ENCODE results near the gene SLC27A3. TPM values are rescaled to one million over a fixed set of nuclear protein-coding genes. Genes with fewer than 3 reads are reported as not detected.

SLC27A3 gene
- polyA plus RNA-seq (2011; rRNA removed) (18.2 and 25.4 TPM in 2 replicates), polyA minus RNA-seq (2011; rRNA and poly(A)+ RNA removed) (14.8 and 23.4 TPM in 2 replicates)

DNA sequence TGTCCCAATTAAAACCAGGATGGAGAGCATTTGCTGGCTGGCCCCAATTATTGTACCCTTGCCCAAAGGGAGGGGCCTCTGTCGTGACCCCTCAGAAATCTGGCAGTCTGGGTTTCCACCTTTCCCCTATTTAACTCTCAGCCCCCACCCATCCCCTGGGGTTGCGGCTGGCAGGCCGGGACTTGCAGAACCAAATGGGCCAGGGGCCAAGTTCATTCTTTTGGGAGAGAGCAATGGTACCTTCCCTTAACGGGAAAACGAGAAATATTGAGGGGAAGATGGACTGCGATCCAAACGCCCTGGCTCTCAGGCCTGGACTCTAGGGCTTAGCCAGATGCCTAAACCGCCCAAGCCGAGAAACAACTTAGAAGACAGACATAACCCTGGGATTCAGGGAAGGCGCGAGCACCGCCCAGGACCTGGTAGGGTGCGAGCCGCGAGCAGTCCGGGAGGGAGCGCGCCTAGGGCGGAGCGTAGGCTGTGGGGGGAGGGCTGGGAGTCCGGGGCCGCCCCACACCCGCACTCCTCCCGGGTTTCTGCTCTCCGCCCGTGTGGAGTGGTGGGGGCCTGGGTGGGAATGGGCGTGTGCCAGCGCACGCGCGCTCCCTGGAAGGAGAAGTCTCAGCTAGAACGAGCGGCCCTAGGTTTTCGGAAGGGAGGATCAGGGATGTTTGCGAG, at the start of gene SLC27A3:
TSS of gene SLC27A3 (plus strand) at position 628 of the 678 bp plus-strand sequence. CDS start 91 bp downstream, outside the sequence.
- ChIA-PET POLR2A (interaction anchor here (0.6 kb wide), 1 partner anchor 445 kb away, joined by 3 read pairs; a partner anchor contains a TSS), CTCF (interaction anchor here (0.9 to 1.2 kb wide), 3 partner anchors 98 to 212 kb away, joined by 3 to 7 read pairs (median 4); partner anchors contain the start of genes DENND4B and RAB13)

DNA sequence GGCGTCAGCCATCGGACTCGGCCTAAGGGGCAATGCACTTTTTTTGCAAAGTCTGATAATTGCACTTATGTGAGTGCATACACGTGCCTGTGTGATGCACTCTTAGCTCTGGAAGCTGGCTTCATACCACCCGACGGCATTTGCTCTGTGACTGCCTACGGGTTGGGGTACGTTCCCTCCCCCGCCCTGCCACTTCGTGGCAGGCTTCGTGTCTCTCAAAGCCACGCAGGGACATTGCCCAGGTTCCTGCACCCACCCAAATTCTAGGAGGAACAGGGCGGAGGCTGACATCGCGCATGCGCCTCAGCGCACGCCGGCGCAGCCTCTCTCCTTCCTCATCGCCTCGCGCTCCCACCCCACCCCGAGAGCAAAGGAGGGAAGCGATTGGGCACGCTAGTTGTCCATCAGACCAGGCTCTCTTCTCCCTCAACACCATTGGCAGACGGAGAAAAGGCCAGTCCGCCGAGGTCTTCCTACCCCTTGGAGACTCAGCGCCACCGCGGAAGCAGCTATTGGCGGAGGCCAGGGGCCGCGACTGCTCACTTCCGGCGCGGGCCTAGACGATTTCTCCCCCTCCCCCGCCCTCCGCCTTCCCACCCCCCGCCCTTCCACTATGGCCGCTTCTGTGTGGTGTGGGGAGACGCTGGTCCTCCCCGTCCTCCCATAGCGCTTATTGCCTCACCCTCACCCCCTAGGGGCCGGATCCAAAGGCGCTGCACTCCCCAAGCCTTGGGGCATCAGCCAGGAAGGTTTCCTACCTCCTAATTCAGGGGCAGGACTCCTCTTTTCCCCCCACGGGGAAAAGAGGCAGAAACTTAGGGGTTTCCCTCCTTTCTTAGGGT, 47.5 kb upstream of the SLC27A3 start, which contains the start of gene INTS3:
TSS of gene INTS3 (plus strand) at position 588 of the 842 bp plus-strand sequence. CDS start 585 bp downstream, outside the sequence.
- TF ChIP-seq, protein P1, sequence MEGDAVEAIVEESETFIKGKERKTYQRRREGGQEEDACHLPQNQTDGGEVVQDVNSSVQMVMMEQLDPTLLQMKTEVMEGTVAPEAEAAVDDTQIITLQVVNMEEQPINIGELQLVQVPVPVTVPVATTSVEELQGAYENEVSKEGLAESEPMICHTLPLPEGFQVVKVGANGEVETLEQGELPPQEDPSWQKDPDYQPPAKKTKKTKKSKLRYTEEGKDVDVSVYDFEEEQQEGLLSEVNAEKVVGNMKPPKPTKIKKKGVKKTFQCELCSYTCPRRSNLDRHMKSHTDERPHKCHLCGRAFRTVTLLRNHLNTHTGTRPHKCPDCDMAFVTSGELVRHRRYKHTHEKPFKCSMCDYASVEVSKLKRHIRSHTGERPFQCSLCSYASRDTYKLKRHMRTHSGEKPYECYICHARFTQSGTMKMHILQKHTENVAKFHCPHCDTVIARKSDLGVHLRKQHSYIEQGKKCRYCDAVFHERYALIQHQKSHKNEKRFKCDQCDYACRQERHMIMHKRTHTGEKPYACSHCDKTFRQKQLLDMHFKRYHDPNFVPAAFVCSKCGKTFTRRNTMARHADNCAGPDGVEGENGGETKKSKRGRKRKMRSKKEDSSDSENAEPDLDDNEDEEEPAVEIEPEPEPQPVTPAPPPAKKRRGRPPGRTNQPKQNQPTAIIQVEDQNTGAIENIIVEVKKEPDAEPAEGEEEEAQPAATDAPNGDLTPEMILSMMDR (IDR thresholded peaks at IDR 0.05; ENCODE audit: insufficient read depth, low read depth, low read length), result peak; percentile 10; the same call in 1 of the 2 replicates
- Histone ChIP-seq H3K4me3 (ENCODE audit: low read depth, low read length) (peak within 1 kb of the TSS; percentile 62), H3K27me3 (ENCODE audit: control insufficient read depth, insufficient read depth, low read length) (no peaks in the 10 kb centered on the region), H3K36me3 (ENCODE audit: control insufficient read depth, insufficient read depth, low read length) (no peaks in the 10 kb centered on the region)
- POLR2A ChIA-PET, result interaction anchor here (0.5 to 0.8 kb wide), 8 partner anchors 15 to 265 kb away, joined by 3 to 13 read pairs (median 5); no protein-coding TSS in a partner anchor
- peak; percentile 99 for DNase-seq (ENCODE audit: low read depth)
- CTCF ChIA-PET, result interaction anchor here (1.0 kb wide), 2 partner anchors 49 to 52 kb away, joined by 3 read pairs; partner anchors contain the start of gene NPR1

More for the DNA sequence above, at the start of gene SLC27A3:
- peaks cover 15% of the 10 kb centered on the region for H3K36me3 ChIP-seq (ENCODE audit: control insufficient read depth, insufficient read depth, low read length)
- no peaks in the 10 kb centered on the region for H3K27me3 ChIP-seq (ENCODE audit: control insufficient read depth, insufficient read depth, low read length)
- TF ChIP-seq, protein P1 (IDR thresholded peaks at IDR 0.05; ENCODE audit: insufficient read depth, low read depth, low read length), result no peak
- H3K4me3 ChIP-seq (ENCODE audit: low read depth, low read length), result peak within 1 kb of the TSS; percentile 62
- DNase-seq (ENCODE audit: low read depth), result no peak

GRCh38 chr1:153728305-153729066, 46.7 kb upstream of the SLC27A3 start:
- no peaks in the 10 kb centered on the region for H3K27me3 ChIP-seq (ENCODE audit: control insufficient read depth, insufficient read depth, low read length)
- no peak for DNase-seq (ENCODE audit: low read depth)

GRCh38 chr1:153730468-153730988, 44.7 kb upstream of the SLC27A3 start:
- Histone ChIP-seq H3K36me3 (ENCODE audit: control insufficient read depth, insufficient read depth, low read length) (no peaks in the 10 kb centered on the region), H3K4me3 (ENCODE audit: low read depth, low read length) (no peak overlapping the region), H3K27me3 (ENCODE audit: control insufficient read depth, insufficient read depth, low read length) (no peaks in the 10 kb centered on the region)
- no peak for DNase-seq (ENCODE audit: low read depth)
- POLR2A ChIA-PET, result no interaction called here
- CTCF ChIA-PET, result no interaction called here
- TF ChIP-seq, protein P1 (IDR thresholded peaks at IDR 0.05; ENCODE audit: insufficient read depth, low read depth, low read length), result no peak

More at GRCh38 chr1:153728305-153729066, 46.7 kb upstream of the SLC27A3 start:
- Histone ChIP-seq H3K36me3 (ENCODE audit: control insufficient read depth, insufficient read depth, low read length) (no peaks in the 10 kb centered on the region), H3K4me3 (ENCODE audit: low read depth, low read length) (peak overlapping the region; percentile 62)
- CTCF ChIA-PET, result interaction anchor here (1.0 kb wide), 2 partner anchors 50 to 52 kb away, joined by 3 read pairs; partner anchors contain the start of gene NPR1
- POLR2A ChIA-PET, result interaction anchor here (0.6 to 0.8 kb wide), 3 partner anchors 52 to 264 kb away, joined by 4 to 13 read pairs (median 6); no protein-coding TSS in a partner anchor
- TF ChIP-seq, protein P1 (IDR thresholded peaks at IDR 0.05; ENCODE audit: insufficient read depth, low read depth, low read length), result peak; percentile 2; the same call in 1 of the 2 replicates
